Progenitor cell of endocrine pancreas (in vitro differentiated cells): ENCODE measurements around the gene MAGI1. TPM values are rescaled to one million over a fixed set of nuclear protein-coding genes. Genes with fewer than 3 reads are reported as not detected.
A peak's percentile ranks its signal among the peaks of the same experiment; 100 is the strongest.

Experiments used
- DNase-seq: peaks from one replicate; pipeline ENCODE4 v3.0.0; 2021; ENCODE audit warnings: low spot score; ENCODE audit not compliant: unreplicated experiment
- H3K27ac Mint-ChIP-seq: 2 replicates; pipeline ENCODE4 v1.8.0; 2021; ENCODE audit warnings: mild to moderate bottlenecking, moderate library complexity, mixed read lengths
- H3K27me3 Mint-ChIP-seq: 2 replicates; pipeline ENCODE4 v1.8.0; 2021; ENCODE audit warnings: mixed read lengths
- H3K36me3 Mint-ChIP-seq: 2 replicates; pipeline ENCODE4 v1.8.0; 2022; ENCODE audit warnings: mixed read lengths; ENCODE audit not compliant: insufficient read depth
- H3K4me1 Mint-ChIP-seq: 2 replicates; pipeline ENCODE4 v1.8.0; 2021; ENCODE audit warnings: low read depth, mixed read lengths
- H3K4me3 Mint-ChIP-seq: 2 replicates; pipeline ENCODE4 v1.8.0; 2021; ENCODE audit warnings: low read depth, mild to moderate bottlenecking, moderate library complexity, mixed read lengths
- H3K9me3 Mint-ChIP-seq: 2 replicates; pipeline ENCODE4 v1.8.0; 2021; ENCODE audit warnings: low read depth, mixed read lengths
- total RNA-seq: library from RNA; stranded (reverse); gene quantifications from 2 replicates; pipeline ENCODE4 v1.2.1, GENCODE V29; 2021
- TF ChIP-seq, protein P1 (sequence below): fragments of 200-600 bp; sonication (generic); IDR thresholded peaks from one replicate; pipeline ENCODE4 v1.5.0; 2021; ENCODE audit warnings: antibody characterized with exemption, mild to moderate bottlenecking; ENCODE audit not compliant: unreplicated experiment

The MAGI1 gene
- total RNA-seq, 1 donor from 2014 or later, result 142 TPM

DNA sequence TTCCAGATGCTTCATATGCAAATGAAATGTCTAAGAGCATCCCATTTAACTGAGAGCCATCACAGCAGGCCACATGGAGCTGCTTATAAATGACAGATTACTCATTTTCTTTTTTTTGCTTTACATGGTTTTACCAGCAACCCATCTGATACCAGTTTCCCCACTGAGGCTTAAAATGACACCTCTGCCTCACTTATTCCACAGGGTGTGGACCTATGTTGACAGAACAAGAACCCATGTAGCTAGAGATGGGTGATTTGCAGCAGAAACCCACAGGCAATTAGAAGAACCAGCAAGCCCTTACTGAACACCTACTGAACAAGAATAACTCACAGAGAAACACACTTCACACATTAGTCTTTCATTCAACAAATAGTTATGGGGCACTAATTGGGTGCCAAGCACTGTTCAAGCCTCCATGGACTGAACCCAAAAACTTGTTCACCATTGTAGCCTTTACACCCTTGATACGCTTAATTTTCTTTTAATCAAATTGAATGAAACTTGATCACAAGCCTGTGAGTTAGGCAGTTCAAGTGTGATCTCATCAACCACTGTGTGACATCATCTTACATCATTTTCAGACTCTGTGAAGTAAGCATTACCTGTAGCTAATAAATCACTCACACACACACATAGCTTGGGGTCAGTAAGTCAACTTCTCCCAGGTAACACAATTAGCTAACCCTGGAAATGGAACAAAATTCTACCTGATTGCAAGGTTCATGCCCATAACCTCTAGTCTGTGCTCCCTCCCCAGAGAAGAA is 45.4 kb downstream of the MAGI1 start:
- Mint-ChIP-seq H3K27me3 (no peaks in the 10 kb centered on the region), H3K9me3 (no peaks in the 10 kb centered on the region), H3K27ac (no peak overlapping the region), H3K4me3 (no peak overlapping the region), H3K4me1 (peaks cover 19% of the 10 kb centered on the region), H3K36me3 (peaks cover 27% of the 10 kb centered on the region)
- TF ChIP-seq, protein P1, sequence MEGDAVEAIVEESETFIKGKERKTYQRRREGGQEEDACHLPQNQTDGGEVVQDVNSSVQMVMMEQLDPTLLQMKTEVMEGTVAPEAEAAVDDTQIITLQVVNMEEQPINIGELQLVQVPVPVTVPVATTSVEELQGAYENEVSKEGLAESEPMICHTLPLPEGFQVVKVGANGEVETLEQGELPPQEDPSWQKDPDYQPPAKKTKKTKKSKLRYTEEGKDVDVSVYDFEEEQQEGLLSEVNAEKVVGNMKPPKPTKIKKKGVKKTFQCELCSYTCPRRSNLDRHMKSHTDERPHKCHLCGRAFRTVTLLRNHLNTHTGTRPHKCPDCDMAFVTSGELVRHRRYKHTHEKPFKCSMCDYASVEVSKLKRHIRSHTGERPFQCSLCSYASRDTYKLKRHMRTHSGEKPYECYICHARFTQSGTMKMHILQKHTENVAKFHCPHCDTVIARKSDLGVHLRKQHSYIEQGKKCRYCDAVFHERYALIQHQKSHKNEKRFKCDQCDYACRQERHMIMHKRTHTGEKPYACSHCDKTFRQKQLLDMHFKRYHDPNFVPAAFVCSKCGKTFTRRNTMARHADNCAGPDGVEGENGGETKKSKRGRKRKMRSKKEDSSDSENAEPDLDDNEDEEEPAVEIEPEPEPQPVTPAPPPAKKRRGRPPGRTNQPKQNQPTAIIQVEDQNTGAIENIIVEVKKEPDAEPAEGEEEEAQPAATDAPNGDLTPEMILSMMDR, result no peak
- no peak for DNase-seq

DNA sequence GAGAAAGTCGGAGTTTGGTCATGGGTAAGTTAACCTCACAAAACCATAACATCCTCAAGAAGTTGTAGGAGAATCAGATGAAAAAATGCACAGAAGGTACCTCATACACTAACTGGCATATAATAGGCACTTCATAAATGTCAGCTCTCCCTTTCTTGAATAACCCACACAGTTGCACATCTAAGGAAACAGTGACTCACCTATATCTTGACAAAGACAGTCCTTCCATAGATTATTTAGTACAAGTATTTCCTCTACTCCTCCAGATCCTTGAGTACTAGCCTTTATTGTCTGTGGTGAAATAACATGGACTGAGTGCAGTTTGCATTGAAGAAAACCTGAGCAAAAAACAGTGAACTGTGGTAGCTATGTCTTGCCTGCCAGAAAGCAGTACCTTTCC is 46.6 kb downstream of the MAGI1 start:
- TF ChIP-seq, protein P1, result no peak
- peak overlapping the region; percentile 0 for H3K27ac Mint-ChIP-seq
- DNase-seq, result no peak
- H3K27me3 Mint-ChIP-seq, result no peaks in the 10 kb centered on the region
- H3K4me3 Mint-ChIP-seq, result no peak overlapping the region
- peaks cover 26% of the 10 kb centered on the region for H3K36me3 Mint-ChIP-seq
- H3K9me3 Mint-ChIP-seq, result no peaks in the 10 kb centered on the region
- H3K4me1 Mint-ChIP-seq, result peaks cover 16% of the 10 kb centered on the region

DNA sequence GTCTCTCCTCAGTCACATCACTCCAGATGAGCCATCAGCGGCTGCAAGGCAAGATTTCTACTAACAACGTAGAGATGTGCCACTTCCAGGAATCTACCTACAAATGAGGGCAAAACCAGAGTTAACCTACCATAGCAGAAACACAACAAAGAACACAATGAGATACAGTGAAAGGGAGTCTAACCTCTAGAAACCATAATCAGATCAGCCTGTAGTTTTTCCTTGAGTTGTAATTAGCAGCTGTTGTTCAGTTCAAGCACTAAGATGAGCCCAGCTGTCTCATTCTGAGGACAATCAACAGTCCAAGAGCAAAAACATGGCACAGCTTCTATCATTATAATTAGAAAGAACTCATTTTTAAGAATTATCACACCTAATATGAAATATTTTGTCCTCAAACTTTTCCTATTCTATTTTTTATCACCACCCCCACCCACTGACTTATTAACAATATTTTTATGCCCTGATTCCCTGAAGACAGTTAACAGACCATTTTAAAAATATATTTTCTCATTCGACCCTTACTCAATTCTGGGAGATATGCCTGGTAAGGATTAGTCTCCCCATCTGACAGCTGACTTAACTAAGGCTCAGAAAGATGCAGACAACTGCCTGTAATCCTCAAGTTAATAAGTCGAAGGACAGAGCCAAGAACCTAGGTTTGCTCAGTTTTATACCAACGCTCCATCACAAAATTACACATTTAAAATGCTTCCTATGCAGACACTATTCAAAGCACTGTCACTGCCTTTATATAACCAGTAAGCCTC is 50.1 kb downstream of the MAGI1 start:
- TF ChIP-seq, protein P1, result no peak
- H3K9me3 Mint-ChIP-seq, result no peaks in the 10 kb centered on the region
- peaks cover 14% of the 10 kb centered on the region for H3K4me1 Mint-ChIP-seq
- H3K27me3 Mint-ChIP-seq, result no peaks in the 10 kb centered on the region
- H3K27ac Mint-ChIP-seq, result peak overlapping the region; percentile 65
- DNase-seq, result no peak
- no peak overlapping the region for H3K4me3 Mint-ChIP-seq
- H3K36me3 Mint-ChIP-seq, result peaks cover 18% of the 10 kb centered on the region

DNA sequence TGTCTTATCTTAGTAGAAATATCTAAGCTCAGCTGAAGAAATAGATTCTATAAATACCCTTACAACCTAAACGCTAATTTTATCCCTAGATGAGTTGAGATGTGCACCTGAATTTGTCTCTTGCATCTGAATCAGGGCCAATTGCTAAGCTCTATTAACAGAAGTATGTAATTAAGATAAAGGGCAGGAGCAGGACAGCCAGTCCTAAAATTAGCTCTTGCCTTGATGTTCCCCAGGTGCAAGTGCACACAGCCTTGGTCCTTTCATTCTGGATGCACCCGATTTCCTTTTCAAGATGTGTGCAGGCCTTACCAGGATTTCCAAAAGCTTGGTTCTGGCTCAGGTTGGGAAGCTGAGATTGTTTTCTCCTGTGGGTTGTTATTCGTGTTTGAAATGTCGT is 52.4 kb downstream of the MAGI1 start:
- Mint-ChIP-seq H3K27me3 (no peaks in the 10 kb centered on the region), H3K4me1 (peaks cover 17% of the 10 kb centered on the region), H3K36me3 (peaks cover 13% of the 10 kb centered on the region), H3K9me3 (no peaks in the 10 kb centered on the region), H3K27ac (no peak overlapping the region), H3K4me3 (no peak overlapping the region)
- no peak for DNase-seq
- TF ChIP-seq, protein P1, result no peak

DNA sequence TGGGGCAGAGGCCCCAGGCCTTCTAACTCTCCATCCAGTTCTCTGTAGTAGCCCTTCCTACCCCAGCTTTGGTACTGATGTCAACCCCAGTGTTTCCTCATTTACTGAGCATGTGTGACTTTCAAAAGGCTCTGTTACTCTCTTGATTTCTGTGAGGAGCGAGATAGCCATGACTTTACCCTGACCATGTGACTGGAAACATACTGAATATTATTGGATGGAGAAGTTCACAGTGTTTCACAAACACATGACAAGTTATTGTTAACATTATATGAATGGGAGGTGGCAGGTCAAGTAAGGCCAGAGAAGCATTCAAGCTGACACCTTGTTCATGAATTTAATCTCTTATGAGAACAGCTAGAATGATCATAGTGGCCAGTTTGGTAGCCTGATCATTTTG is 53.7 kb downstream of the MAGI1 start:
- H3K4me3 Mint-ChIP-seq, result no peak overlapping the region
- peak overlapping the region; percentile 38 for H3K27ac Mint-ChIP-seq
- H3K9me3 Mint-ChIP-seq, result no peaks in the 10 kb centered on the region
- peaks cover 17% of the 10 kb centered on the region for H3K4me1 Mint-ChIP-seq
- TF ChIP-seq, protein P1, result no peak
- H3K36me3 Mint-ChIP-seq, result peaks cover 7% of the 10 kb centered on the region
- no peaks in the 10 kb centered on the region for H3K27me3 Mint-ChIP-seq
- no peak for DNase-seq
